Nephron progenitor cell (in vitro differentiated cells): ENCODE measurements around the gene ADIPOR1.
"Not testable (repeated sequence)": the region's sequence is repeated elsewhere in the genome, so short reads cannot be mapped to it uniquely, and the experiment has no call there.

Source experiments
- DNase-seq: peaks from one replicate; pipeline ENCODE4 v3.0.0; 2021
- H3K27ac Mint-ChIP-seq: 2 replicates; pipeline ENCODE4 v1.8.0; 2021; ENCODE audit warnings: mild to moderate bottlenecking, moderate library complexity, mixed read lengths
- H3K27me3 Mint-ChIP-seq: 2 replicates; pipeline ENCODE4 v1.8.0; 2021; ENCODE audit warnings: mild to moderate bottlenecking, low read depth, mixed read lengths; ENCODE audit not compliant: poor library complexity
- H3K36me3 Mint-ChIP-seq: 2 replicates; pipeline ENCODE4 v1.8.0; 2021; ENCODE audit warnings: low read depth, mixed read lengths
- H3K4me1 Mint-ChIP-seq: 2 replicates; pipeline ENCODE4 v1.8.0; 2021; ENCODE audit warnings: mixed read lengths
- H3K4me3 Mint-ChIP-seq: 2 replicates; pipeline ENCODE4 v1.8.0; 2021; ENCODE audit warnings: mild to moderate bottlenecking, moderate library complexity, mixed read lengths
- H3K9me3 Mint-ChIP-seq: 2 replicates; pipeline ENCODE4 v1.8.0; 2021; ENCODE audit warnings: mild to moderate bottlenecking, moderate library complexity, mixed read lengths
- CTCF ChIP-seq: fragments of 200-600 bp; sonication (generic); IDR thresholded peaks from 2 replicates; pipeline ENCODE4 v1.5.0; 2021; ENCODE audit warnings: antibody characterized with exemption

Gene ADIPOR1

DNA sequence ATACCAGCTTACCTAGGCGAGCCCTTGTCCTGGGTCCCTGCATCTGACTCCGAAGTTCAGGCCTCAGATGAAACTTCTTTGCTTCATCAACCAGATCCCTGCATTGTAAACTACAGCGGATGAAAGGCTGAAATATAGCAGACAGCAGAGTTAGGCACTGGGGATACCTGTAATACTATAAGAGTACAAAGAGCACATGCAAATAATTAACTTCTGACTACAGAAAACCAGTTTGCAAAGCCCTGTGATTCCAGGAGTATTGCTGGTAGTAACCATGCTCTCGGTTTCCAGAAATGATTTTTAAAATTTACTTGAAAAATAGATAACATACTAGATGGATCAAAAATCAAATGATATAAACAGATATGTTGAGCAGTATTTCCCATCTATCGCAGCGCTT lies 49.1 kb downstream of the ADIPOR1 start:
- H3K36me3 Mint-ChIP-seq = peaks cover 52% of the 10 kb centered on the region

GRCh38 chr1:202905331-202905730 lies 52.8 kb downstream of the ADIPOR1 start:
- Mint-ChIP-seq H3K27ac (no peak overlapping the region), H3K36me3 (peaks cover 34% of the 10 kb centered on the region), H3K4me1 (no peaks in the 10 kb centered on the region), H3K4me3 (no peak overlapping the region), H3K27me3 (no peaks in the 10 kb centered on the region), H3K9me3 (no peaks in the 10 kb centered on the region)
- DNase-seq = no peak
- no peak for TF ChIP-seq CTCF

More for the DNA sequence above, 49.1 kb downstream of the ADIPOR1 start:
- Mint-ChIP-seq H3K27ac (no peak overlapping the region), H3K4me3 (no peak overlapping the region), H3K27me3 (peaks cover 3% of the 10 kb centered on the region), H3K9me3 (no peaks in the 10 kb centered on the region), H3K4me1 (no peaks in the 10 kb centered on the region)
- no peak for TF ChIP-seq CTCF
- no peak for DNase-seq

GRCh38 chr1:202903808-202904207 lies 54.3 kb downstream of the ADIPOR1 start:
- not testable (repeated sequence) for H3K4me1 Mint-ChIP-seq, DNase-seq, H3K4me3 Mint-ChIP-seq, H3K27me3 Mint-ChIP-seq, H3K27ac Mint-ChIP-seq, H3K9me3 Mint-ChIP-seq
- peaks cover 33% of the 10 kb centered on the region for H3K36me3 Mint-ChIP-seq

- Mint-ChIP-seq H3K27ac (no peak overlapping the region), H3K4me3 (no peak overlapping the region), H3K36me3 (peaks cover 40% of the 10 kb centered on the region), H3K4me1 (no peaks in the 10 kb centered on the region), H3K9me3 (no peaks in the 10 kb centered on the region), H3K27me3 (no peaks in the 10 kb centered on the region)
- no peak for DNase-seq
- no peak for TF ChIP-seq CTCF
Observed at GRCh38 chr1:202901555-202901954, 56.6 kb downstream of the ADIPOR1 start.

DNA sequence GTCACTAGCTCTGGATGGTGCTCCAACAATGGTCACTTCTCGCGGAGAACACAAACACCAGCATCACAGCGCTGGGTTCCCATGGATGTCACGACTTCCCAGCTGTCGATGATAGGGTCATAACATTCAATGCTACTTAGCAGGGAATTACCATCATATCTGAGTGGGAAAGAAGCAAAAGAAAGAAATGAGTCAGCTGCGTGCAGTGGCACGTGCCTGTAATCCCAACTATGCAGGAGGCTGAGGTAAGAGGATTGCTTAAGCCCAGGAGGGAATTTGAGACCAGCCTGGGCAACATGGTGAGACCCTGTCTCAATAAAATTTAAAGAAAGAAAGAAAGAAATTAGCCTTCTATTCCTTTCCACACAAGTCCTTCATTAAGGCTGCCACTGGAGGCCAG lies 65.6 kb downstream of the ADIPOR1 start:
- Mint-ChIP-seq H3K36me3 (peaks cover 26% of the 10 kb centered on the region), H3K4me3 (no peak overlapping the region), H3K9me3 (no peaks in the 10 kb centered on the region), H3K27me3 (peaks cover 3% of the 10 kb centered on the region), H3K27ac (no peak overlapping the region), H3K4me1 (peaks cover 16% of the 10 kb centered on the region)
- no peak for DNase-seq
- no peak for TF ChIP-seq CTCF
